DND-41 (cell line): ENCODE results near the gene BLOC1S5.
A peak's percentile ranks its signal among the peaks of the same experiment; 100 is the strongest.

ENCODE experiments used
- EZH2 ChIP-seq: IDR thresholded peaks from 3 replicates; pipeline ENCODE4 v1.6.1; 2012; ENCODE audit warnings: borderline replicate concordance, low read depth, mild to moderate bottlenecking, moderate library complexity, low read length, inconsistent platforms; ENCODE audit not compliant: severe bottlenecking
- TF ChIP-seq, protein P1 (sequence below): IDR thresholded peaks from 2 replicates; pipeline ENCODE4 v1.5.1; 2012; ENCODE audit warnings: borderline replicate concordance, low read length, moderate library complexity, mild to moderate bottlenecking; ENCODE audit not compliant: poor library complexity, severe bottlenecking; ENCODE audit errors: extremely low read depth

GRCh38 chr6:8066108-8066507 is 1.9 kb upstream of the BLOC1S5 start:
- TF ChIP-seq, protein P1, sequence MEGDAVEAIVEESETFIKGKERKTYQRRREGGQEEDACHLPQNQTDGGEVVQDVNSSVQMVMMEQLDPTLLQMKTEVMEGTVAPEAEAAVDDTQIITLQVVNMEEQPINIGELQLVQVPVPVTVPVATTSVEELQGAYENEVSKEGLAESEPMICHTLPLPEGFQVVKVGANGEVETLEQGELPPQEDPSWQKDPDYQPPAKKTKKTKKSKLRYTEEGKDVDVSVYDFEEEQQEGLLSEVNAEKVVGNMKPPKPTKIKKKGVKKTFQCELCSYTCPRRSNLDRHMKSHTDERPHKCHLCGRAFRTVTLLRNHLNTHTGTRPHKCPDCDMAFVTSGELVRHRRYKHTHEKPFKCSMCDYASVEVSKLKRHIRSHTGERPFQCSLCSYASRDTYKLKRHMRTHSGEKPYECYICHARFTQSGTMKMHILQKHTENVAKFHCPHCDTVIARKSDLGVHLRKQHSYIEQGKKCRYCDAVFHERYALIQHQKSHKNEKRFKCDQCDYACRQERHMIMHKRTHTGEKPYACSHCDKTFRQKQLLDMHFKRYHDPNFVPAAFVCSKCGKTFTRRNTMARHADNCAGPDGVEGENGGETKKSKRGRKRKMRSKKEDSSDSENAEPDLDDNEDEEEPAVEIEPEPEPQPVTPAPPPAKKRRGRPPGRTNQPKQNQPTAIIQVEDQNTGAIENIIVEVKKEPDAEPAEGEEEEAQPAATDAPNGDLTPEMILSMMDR: peak; percentile 18
- TF ChIP-seq EZH2: no peak
